HG03045 (cell line): Measurements from ENCODE around the gene PCDHA5.

Experiments used
- ATAC-seq: cut with Tn5 transposase; IDR thresholded peaks from one replicate; pipeline ENCODE4 v1.9.1; 2021; ENCODE audit warnings: mild to moderate bottlenecking, moderate library complexity; ENCODE audit not compliant: unreplicated experiment

Gene PCDHA5

DNA sequence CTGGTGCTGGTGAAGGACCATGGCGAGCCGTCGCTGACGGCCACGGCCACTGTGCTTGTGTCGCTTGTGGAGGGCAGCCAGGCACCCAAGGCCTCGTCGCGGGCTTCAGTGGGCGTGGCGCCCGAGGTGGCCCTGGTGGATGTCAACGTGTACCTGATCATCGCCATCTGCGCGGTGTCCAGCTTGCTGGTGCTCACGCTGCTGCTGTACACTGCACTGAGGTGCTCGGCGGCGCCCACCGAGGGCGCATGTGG lies 36.5 kb downstream of the PCDHA5 start:
- ATAC-seq: no peak

DNA sequence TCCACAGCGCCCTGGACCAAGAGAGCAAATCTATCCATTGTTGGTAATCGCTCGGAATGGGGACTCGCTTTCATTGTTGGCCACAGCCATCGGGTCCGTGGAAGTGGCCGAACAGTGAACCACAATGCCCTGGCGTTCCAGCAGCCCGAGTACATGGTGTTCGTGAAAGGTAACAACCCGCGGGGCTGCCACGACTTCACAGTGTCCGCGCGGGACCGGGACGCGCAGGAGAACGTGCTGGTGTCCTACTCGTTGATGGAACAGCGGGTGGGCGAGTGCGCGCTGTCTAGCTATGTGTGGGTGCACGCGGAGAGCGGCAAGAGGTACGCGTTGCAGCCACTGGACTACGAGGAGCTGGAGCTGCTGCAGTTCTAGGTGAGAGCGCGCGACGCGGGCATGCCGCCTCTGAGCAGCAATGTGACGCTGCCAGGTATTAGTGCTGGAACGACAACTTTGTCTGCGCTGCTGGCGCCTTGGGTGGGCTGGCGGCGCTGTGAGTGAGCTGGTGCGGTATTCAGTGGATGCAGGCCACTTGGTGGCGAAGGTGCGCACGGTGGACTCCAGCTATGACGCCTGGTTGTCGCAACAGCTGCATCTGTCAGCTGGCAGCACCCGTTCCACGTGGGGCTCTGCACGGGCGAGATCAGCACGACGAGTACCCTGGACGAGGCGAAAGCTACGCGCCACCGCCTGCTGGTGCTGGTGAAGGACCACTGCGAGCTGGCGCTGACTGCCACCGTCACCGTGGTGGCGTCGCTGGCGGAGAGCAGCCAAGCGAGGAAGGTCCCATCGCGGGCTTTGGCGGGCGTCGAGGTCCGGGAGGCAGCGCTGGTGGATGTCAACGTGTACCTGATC lies 41.3 kb downstream of the PCDHA5 start:
- ATAC-seq: no peak

DNA sequence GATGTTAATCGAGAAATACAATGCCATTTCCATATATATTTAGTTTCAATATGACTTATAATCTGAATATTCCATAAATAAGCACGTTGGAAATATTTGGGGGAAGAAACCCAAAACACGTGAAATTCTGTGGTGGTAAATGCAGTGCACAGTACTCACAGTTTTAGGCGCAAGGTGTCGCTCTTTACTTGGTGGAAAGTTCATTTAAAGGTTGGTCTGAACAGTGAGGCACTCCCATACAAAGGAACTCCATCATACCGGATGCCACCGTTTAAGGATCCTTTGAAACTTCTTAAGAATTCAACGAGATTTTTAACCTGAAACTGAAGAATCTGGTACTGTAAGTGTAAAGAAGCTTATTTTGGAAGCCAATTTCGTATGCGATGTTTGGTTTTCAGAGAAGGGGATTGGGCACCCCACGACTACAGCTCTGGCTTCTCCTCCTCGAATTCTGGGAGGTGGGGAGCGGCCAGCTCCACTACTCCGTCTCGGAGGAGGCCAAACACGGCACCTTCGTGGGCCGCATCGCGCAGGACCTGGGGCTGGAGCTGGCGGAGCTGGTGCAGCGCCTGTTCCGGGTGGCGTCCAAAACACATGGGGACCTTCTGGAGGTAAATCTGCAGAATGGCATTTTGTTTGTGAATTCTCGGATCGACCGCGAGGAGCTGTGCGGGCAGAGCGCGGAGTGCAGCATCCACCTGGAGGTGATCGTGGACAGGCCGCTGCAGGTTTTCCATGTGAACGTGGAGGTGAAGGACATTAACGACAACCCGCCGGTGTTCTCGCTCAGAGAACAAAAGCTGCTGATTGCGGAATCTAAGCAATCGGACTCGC lies 47.5 kb downstream of the PCDHA5 start, which contains the start of gene PCDHA11:
Gene PCDHA11, plus strand, starts transcription at position 237 of the 834 bp plus-strand sequence. Its CDS starts 147 bp downstream, at position 384.
- no peak for ATAC-seq

DNA sequence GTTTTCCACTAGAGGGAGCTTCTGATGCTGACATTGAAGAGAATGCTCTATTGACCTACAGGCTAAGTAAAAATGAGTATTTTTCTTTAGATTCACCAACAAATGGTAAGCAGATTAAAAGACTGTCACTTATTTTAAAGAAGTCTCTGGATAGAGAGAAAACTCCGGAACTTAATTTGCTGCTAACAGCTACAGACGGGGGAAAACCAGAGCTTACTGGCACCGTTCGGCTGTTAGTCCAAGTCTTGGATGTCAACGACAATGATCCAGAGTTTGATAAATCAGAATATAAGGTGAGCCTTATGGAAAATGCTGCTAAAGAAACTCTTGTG lies 48.1 kb downstream of the PCDHA5 start:
- ATAC-seq: no peak

- ATAC-seq: no peak
These were observed 49.1 kb downstream of the PCDHA5 start for GRCh38 chr5:140870221-140871201.
